ENCODE results near the gene FNDC3B.
"Not testable (repeated sequence)": the region's sequence is repeated elsewhere in the genome, so short reads cannot be mapped to it uniquely, and the experiment has no call there.

Gene FNDC3B

GRCh38 chr3:172039436-172040077 is at the start of gene FNDC3B:
TSS of gene FNDC3B (plus strand) at chr3:172039578. CDS start at chr3:172112480, 72,902 bp downstream.
- DNase-seq, result peak; percentile 98
- in situ Hi-C loops (cut with MboI; ENCODE audit: low pct_unique_long_range_greater_than_20kb, low sequenced_read_pairs), result no loop called here

DNA sequence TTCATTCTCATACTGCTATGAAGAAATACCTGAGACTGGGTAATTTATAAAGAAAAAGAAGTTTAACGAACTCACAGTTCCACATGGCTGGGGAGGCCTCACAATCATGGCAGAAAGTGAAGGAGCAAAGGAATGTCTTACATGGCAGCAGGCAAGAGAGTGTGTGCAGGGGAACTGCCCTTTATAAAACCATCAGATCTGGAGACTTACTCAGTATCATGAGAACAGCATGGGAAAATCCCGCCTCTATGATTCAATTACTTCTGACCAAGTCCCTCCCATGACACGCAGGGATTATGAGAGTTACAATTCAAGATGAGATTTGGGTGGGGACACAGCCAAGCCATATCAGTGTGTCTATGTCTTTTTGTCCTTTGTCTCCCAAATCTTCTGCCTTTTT is 49.1 kb upstream of the FNDC3B start:
- DNase-seq; in situ Hi-C loops (cut with MboI; ENCODE audit: low pct_unique_long_range_greater_than_20kb, low sequenced_read_pairs): not testable (repeated sequence)

- in situ Hi-C loops (cut with MboI; ENCODE audit: low pct_unique_long_range_greater_than_20kb, low sequenced_read_pairs), result no loop called here
- no peak for DNase-seq
Observed at GRCh38 chr3:171991166-171991565, 48.2 kb upstream of the FNDC3B start.

DNA sequence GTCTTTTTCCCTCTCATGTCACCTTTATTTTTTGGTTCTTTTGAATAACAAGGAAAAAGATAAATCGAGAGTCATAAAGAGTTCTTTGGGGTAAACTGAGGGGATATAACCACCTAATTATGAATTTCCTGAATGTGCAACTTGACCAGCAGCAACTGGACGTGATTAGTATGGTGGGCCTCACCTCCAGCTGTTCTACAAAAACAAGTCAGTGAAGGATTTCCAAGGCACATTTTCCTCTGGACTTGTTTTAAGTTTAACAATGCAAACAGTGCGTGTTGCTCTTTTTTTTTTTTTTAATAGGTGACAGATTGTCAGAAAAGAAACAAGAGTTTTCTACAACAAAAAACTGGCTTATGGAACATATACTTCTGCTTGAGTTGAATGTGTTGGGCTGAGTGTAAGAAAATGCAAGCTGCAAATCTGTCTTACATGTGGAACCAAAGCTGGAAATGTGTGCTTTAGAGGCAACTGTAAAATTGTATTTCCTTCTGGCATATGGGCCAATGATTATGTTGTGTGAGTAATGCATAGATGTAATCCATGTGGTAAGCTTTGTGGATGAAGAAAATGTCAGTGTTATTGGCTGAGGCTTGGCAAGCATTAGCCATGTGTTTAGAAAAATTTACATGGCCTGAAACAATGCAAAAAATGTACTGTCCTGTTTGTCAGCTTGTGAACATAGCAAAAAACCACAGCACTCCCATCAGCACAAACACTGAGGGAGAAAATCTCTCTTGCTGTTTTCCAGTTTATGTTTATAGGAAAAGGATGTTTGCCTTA is 44.5 kb upstream of the FNDC3B start:
- no peak for DNase-seq
- in situ Hi-C loops (cut with MboI; ENCODE audit: low pct_unique_long_range_greater_than_20kb, low sequenced_read_pairs), result no loop called here

- in situ Hi-C loops (cut with MboI; ENCODE audit: low pct_unique_long_range_greater_than_20kb, low sequenced_read_pairs), result no loop called here
- no peak for DNase-seq
Observed at GRCh38 chr3:171995486-171995885, 43.9 kb upstream of the FNDC3B start.

DNA sequence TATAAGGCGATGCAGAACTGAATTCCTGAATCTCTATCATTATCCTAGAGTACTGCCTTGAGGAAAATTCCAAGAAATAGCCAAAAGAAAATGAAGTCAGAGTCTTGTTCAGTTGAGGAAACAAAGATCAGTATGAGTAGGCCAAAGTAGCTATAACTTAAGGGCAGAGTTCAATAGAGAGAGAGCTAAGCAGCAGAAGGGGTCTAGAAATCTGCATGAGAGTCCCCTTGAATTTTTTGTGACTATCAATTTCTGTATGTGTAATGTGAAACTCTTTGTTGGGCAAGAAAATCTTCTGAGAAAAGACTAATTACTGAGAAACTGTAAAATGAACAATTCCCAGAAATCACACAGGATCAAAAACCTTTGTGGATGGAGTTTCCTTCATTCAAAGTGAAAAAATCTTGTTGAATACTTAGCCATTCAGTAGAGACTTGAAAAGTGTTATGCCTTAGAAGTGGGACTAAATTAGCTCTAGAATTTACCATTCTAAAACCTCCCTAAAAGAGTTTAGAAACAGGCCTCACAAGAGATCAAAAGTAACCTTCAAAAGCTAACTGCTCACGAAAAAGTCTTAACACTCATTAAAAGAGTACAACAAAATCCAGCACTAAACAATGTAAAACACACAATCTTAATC is 43.1 kb upstream of the FNDC3B start:
- no peak for DNase-seq
- in situ Hi-C loops (cut with MboI; ENCODE audit: low pct_unique_long_range_greater_than_20kb, low sequenced_read_pairs), result no loop called here

DNA sequence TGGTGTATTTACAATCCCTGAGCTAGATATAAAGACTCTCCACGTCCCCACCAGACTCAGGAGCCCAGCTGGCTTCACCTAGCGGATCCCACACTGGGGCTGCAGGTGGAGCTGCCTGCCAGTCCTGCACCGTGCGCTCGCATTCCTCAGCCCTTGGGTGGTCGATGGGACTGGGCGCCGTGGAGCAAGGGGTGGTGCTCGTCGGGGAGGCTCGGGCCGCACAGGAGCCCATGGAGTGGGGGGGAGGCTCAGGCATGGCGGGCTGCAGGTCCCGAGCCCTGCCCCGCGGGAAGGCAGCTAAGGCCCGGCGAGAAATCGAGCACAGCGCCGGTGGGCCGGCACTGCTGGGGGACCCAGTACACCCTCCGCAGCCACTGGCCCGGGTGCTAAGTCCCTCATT is 40.6 kb upstream of the FNDC3B start:
- in situ Hi-C loops (cut with MboI; ENCODE audit: low pct_unique_long_range_greater_than_20kb, low sequenced_read_pairs); DNase-seq: not testable (repeated sequence)

DNA sequence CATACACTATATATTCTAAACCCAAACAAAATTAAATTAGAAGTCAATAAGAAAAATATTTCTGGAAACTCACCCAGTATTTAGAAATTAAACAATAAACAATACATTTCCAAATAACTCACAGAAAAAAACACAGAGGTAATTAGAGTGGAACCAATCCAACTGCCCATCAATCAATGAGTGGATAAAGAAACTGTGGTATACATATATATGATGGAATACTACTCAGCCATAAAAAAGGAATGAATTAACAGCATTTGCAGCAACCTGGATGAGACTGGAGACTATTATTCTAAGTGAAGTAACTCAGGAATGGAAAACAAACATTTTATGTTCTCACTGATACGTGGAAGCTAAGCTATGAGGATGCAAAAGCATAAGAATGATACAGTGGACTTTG is 37.8 kb upstream of the FNDC3B start:
- in situ Hi-C loops (cut with MboI; ENCODE audit: low pct_unique_long_range_greater_than_20kb, low sequenced_read_pairs), result not testable (repeated sequence)

DNA sequence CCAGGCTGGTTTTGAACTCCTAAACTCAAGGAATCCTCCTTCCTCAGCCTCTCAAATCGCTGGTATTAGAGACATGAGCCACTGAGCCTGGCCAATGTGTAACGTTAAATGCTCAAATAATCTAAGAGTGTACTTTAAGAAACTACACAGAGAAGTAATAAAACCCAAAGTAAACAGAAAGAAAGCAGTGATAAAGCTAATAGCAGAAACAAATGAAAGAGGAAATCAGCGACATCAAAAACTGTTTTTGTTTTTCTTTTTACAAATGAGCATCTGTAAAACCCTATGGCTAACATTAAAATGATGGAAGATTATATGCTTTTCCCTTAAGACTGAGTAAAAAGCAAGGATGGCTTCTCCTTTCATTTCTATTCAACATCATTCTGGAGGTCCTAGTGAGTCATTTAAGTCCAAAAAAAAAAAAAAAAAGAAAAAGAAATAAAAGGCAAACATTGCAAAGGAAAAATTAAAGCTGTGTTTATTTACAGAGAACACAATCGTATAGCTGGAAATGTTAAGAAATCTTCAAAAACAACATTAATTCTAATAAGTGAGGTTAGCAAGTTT is 36.8 kb upstream of the FNDC3B start:
- in situ Hi-C loops (cut with MboI; ENCODE audit: low pct_unique_long_range_greater_than_20kb, low sequenced_read_pairs), result no loop called here
- DNase-seq, result no peak

More for the DNA sequence above, 37.8 kb upstream of the FNDC3B start:
- DNase-seq, result not testable (repeated sequence)

- in situ Hi-C loops (cut with MboI; ENCODE audit: low pct_unique_long_range_greater_than_20kb, low sequenced_read_pairs), result no loop called here
- DNase-seq, result no peak
Observed at GRCh38 chr3:172003146-172003545, 36.2 kb upstream of the FNDC3B start.

DNA sequence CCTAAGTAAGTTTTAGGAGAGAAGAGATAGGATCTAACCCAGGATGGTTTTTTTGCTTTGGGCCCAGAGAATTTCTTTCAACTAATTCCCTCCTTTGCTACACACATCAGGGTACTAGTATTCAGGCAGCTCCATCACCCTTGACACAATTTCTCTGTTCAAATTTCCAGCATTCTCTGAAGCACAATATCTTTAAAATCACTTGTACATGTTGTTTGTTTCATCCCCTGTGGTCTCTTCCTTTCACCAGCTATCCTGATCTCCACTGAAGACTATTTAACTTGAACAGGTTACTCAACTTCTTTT is 32.4 kb upstream of the FNDC3B start:
- DNase-seq, result no peak

DNA sequence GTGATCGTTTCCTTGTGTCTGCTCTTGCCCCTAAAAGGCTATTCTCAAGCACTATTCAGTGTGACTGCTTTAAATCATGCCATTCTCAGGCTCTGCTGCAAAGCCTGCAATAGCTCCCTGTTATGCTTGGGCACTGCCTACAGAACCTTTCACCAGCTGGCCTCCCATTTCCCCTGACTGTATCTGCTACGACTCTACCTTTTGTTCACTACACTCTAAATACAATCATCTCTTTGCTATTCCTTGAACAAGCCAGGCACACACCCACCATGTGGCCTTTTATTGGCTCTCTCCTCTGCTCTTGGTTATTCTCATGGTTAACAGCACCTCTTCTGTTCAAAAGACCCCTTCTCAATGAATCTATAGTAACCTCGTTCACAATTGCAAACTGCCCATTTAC is 29.6 kb upstream of the FNDC3B start:
- DNase-seq, result no peak
- in situ Hi-C loops (cut with MboI; ENCODE audit: low pct_unique_long_range_greater_than_20kb, low sequenced_read_pairs), result no loop called here

More for the DNA sequence above, 32.4 kb upstream of the FNDC3B start:
- in situ Hi-C loops (cut with MboI; ENCODE audit: low pct_unique_long_range_greater_than_20kb, low sequenced_read_pairs), result no loop called here

GRCh38 chr3:172012775-172013174 is 26.6 kb upstream of the FNDC3B start:
- DNase-seq, result no peak
- in situ Hi-C loops (cut with MboI; ENCODE audit: low pct_unique_long_range_greater_than_20kb, low sequenced_read_pairs), result no loop called here

DNA sequence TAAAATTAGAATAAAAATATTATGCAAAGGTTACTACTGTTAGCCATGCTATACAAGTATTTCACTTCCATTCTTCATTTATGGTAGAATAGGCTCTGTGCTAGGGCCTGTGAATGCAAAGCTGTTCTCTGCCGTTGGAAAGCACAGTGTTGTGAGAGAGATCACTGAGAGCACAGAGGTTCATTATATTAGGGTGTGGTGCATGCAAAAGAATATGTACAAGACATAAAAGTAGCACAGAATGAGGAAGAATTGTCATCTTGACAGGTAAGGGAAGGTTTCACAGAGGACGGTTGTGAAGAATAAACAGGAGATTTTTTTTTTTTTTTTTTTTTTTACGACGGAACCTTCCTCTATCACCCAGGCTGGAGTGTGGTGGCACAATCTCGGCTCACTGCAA is 25.2 kb upstream of the FNDC3B start:
- no peak for DNase-seq

GRCh38 chr3:172018364-172018763 is 21.0 kb upstream of the FNDC3B start:
- DNase-seq, result no peak
- in situ Hi-C loops (cut with MboI; ENCODE audit: low pct_unique_long_range_greater_than_20kb, low sequenced_read_pairs), result no loop called here

More for the DNA sequence above, 25.2 kb upstream of the FNDC3B start:
- in situ Hi-C loops (cut with MboI; ENCODE audit: low pct_unique_long_range_greater_than_20kb, low sequenced_read_pairs), result no loop called here

GRCh38 chr3:172020763-172021162 is 18.6 kb upstream of the FNDC3B start:
- DNase-seq, result no peak
- in situ Hi-C loops (cut with MboI; ENCODE audit: low pct_unique_long_range_greater_than_20kb, low sequenced_read_pairs), result no loop called here

DNA sequence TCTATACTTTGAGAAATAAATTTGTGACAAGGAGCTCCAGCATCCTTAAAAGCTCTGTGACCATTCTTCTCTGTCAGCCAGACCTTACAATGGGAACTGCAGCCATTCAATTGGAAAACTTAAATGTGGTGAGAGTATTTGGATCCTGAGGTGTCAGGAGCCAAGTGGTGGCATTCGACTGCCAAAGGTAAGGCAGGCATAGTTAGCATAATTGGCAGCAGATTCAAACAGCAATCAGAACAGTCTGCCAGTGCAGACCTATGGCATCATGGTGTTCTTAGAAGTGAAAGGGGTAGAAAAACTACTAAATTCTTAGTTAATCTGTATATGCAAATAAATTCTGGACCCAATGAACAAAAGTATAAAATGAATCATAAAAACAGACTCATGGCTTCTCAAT is 18.2 kb upstream of the FNDC3B start:
- in situ Hi-C loops (cut with MboI; ENCODE audit: low pct_unique_long_range_greater_than_20kb, low sequenced_read_pairs), result no loop called here
- DNase-seq, result no peak

- in situ Hi-C loops (cut with MboI; ENCODE audit: low pct_unique_long_range_greater_than_20kb, low sequenced_read_pairs), result no loop called here
- DNase-seq, result no peak
Observed at GRCh38 chr3:172021859-172022258, 17.5 kb upstream of the FNDC3B start.

- in situ Hi-C loops (cut with MboI; ENCODE audit: low pct_unique_long_range_greater_than_20kb, low sequenced_read_pairs), result no loop called here
- DNase-seq, result no peak
Observed at GRCh38 chr3:172023915-172024314, 15.5 kb upstream of the FNDC3B start.

GRCh38 chr3:172024679-172025078 is 14.7 kb upstream of the FNDC3B start:
- in situ Hi-C loops (cut with MboI; ENCODE audit: low pct_unique_long_range_greater_than_20kb, low sequenced_read_pairs), result no loop called here
- DNase-seq, result no peak

All from KBM-7 (cell line).